Activated CD4-positive, CD25-positive, alpha-beta regulatory T cell treated with anti-CD3 and anti-CD28 coated beads, Interleukin-2, amount 50 U/mL, for 16 hours (primary cell): Measurements from ENCODE around the gene C10orf105.

ENCODE experiments used
- DNase-seq: peaks from one replicate; pipeline ENCODE4 v3.0.0-alpha.2; 2020; ENCODE audit warnings: low read depth, low spot score

Gene C10orf105

GRCh38 chr10:71698737-71699136 is 20.8 kb downstream of the C10orf105 start:
- no peak for DNase-seq

- no peak for DNase-seq
Observed at GRCh38 chr10:71697938-71698709, 21.5 kb downstream of the C10orf105 start.

- peak; percentile 28 for DNase-seq
Observed at GRCh38 chr10:71696628-71697326, 22.8 kb downstream of the C10orf105 start.

GRCh38 chr10:71695502-71696476 is 23.8 kb downstream of the C10orf105 start:
- DNase-seq: no peak

GRCh38 chr10:71694567-71694968 is 25.0 kb downstream of the C10orf105 start:
- DNase-seq: no peak

GRCh38 chr10:71694039-71694501 is 25.5 kb downstream of the C10orf105 start:
- no peak for DNase-seq

- DNase-seq: no peak
Observed at GRCh38 chr10:71693377-71693776, 26.2 kb downstream of the C10orf105 start.

- no peak for DNase-seq
Observed at GRCh38 chr10:71692598-71693306, 26.8 kb downstream of the C10orf105 start.

GRCh38 chr10:71691405-71691804 is 28.2 kb downstream of the C10orf105 start:
- no peak for DNase-seq

- DNase-seq: no peak
Observed at GRCh38 chr10:71690094-71690720, 29.4 kb downstream of the C10orf105 start.

GRCh38 chr10:71688256-71688655 is 31.3 kb downstream of the C10orf105 start:
- DNase-seq: no peak

- DNase-seq: no peak
Observed at GRCh38 chr10:71687480-71687879, 32.1 kb downstream of the C10orf105 start.

GRCh38 chr10:71687077-71687476 is 32.5 kb downstream of the C10orf105 start:
- DNase-seq: no peak

GRCh38 chr10:71685554-71686232 is 33.9 kb downstream of the C10orf105 start:
- DNase-seq: no peak

GRCh38 chr10:71684356-71685173 is 35.0 kb downstream of the C10orf105 start:
- no peak for DNase-seq

- DNase-seq: no peak
Observed at GRCh38 chr10:71683301-71683700, 36.3 kb downstream of the C10orf105 start.

- DNase-seq: no peak
Observed at GRCh38 chr10:71681977-71682376, 37.6 kb downstream of the C10orf105 start.

- no peak for DNase-seq
Observed at GRCh38 chr10:71679425-71679824, 40.2 kb downstream of the C10orf105 start.
